ENCODE data around the gene TIMM13. TPM values are rescaled to one million over a fixed set of nuclear protein-coding genes. Genes with fewer than 3 reads are reported as not detected.

TIMM13 gene
- total and polyA plus RNA-seq, 10 of the 15 experiments (the other 5 are each of a cell fraction or from before 2014, with no cell fraction given), result 9.9 to 205 (median 63.6) TPM

GRCh38 chr19:2412449-2412848 is 14.9 kb downstream of the TIMM13 start (continued):
- no peak for TF ChIP-seq REST (IDR thresholded peaks at IDR 0.05; ENCODE audit: low read depth, low read length)

- in situ Hi-C loops (cut with MboI) (no loop called here), intact Hi-C loops (cut with micrococcal nuclease; ENCODE audit: unreplicated experiment) (no loop called here)
- Histone ChIP-seq H3K79me2 (ENCODE audit: control insufficient read depth, insufficient read depth, low read length) (no peaks in the 10 kb centered on the region), H3K4me3 (no peak overlapping the region), H3K9ac (ENCODE audit: control insufficient read depth, insufficient read depth, low read length) (no peak overlapping the region), H3K4me1 (ENCODE audit: control insufficient read depth, insufficient read depth, low read length) (no peaks in the 10 kb centered on the region), H4K20me1 (ENCODE audit: control insufficient read depth, insufficient read depth) (no peaks in the 10 kb centered on the region), H3K27ac (ENCODE audit: control insufficient read depth, insufficient read depth) (no peak overlapping the region), H2AFZ (ENCODE audit: control insufficient read depth, low read depth, low read length) (no peak overlapping the region), H3K36me3 (ENCODE audit: control insufficient read depth in 2 of 2, insufficient read depth in 2 of 2, low read length in 1 of 2) (no peaks in the 10 kb centered on the region), H3K9me3 (replicated peaks; ENCODE audit: control insufficient read depth, insufficient read depth, low read length) (no peaks in the 10 kb centered on the region; the same call in 2 of the 3 replicates), H3K27me3 (replicated peaks in 1 of 2; ENCODE audit: control insufficient read depth in 2 of 2, insufficient read depth in 2 of 2, low read length in 1 of 2) (no peaks in the 10 kb centered on the region), H3K4me2 (ENCODE audit: control insufficient read depth, insufficient read depth) (no peak overlapping the region)
- DNase-seq (ENCODE audit: low read depth, low spot score) (no peak), FAIRE-seq (no peak), ATAC-seq (no peak)
- POLR2A ChIA-PET, result interaction anchor here (0.8 kb wide), 1 partner anchor 27 kb away, joined by 11 read pairs; no protein-coding TSS in a partner anchor
- SMC1A ChIA-PET (ENCODE audit: uncharacterized antibody, unreplicated experiment), result interaction anchor here (1.0 kb wide), 1 partner anchor 20 kb away, joined by 4 read pairs; no protein-coding TSS in a partner anchor
- 61% methylated on average over 8 of the region's 8 CpGs for WGBS (ENCODE audit: insufficient coverage, insufficient replicate concordance, low lambda C conversion rate, missing lambda C conversion rate)
- BruUV-seq (replicated peaks), result no TSS peak
- CTCF ChIA-PET, result interaction anchor here (1.5 kb wide), 1 partner anchor 237 kb away, joined by 3 read pairs; no protein-coding TSS in a partner anchor
- RAD21 ChIA-PET (ENCODE audit: unreplicated experiment), result no interaction called here
- no peak for TF ChIP-seq ZBTB11 (CRISPR knock-in tag; IDR thresholded peaks at IDR 0.05)
- TF ChIP-seq NR2F1 (conservative IDR thresholded peaks at IDR 0.05), result no peak
- no peak for TF ChIP-seq ZBTB4 (CRISPR knock-in tag; IDR thresholded peaks at IDR 0.05)
- no peak for TF ChIP-seq CEBPB (IDR thresholded peaks at IDR 0.05; ENCODE audit: borderline replicate concordance in 1 of 2, low read depth in 2 of 2, low read length in 2 of 2)
- no peak for TF ChIP-seq FOXK2 (IDR thresholded peaks at IDR 0.05)
- TF ChIP-seq RELB (IDR thresholded peaks at IDR 0.05; ENCODE audit: low read depth), result no peak
- no peak for TF ChIP-seq WRNIP1 (IDR thresholded peaks at IDR 0.05; ENCODE audit: borderline replicate concordance, low read depth, low read length)
- TF ChIP-seq MYC (IDR thresholded peaks at IDR 0.05; ENCODE audit: insufficient read depth, insufficient read length, insufficient replicate concordance, low read length, severe bottlenecking), result no peak
- no peak for TF ChIP-seq IRF4 (IDR thresholded peaks at IDR 0.05; ENCODE audit: low read depth, low read length)
These were observed 15.7 kb downstream of the TIMM13 start for GRCh38 chr19:2411709-2412108.
